GM19463 (cell line): ENCODE data around the gene FAM20C.
"Not testable (repeated sequence)": the region's sequence is repeated elsewhere in the genome, so short reads cannot be mapped to it uniquely, and the experiment has no call there.

Source experiments
- ATAC-seq: cut with Tn5 transposase; IDR thresholded peaks from one replicate; pipeline ENCODE4 v1.9.1; 2021; ENCODE audit warnings: mild to moderate bottlenecking, moderate library complexity; ENCODE audit not compliant: unreplicated experiment

FAM20C gene

DNA sequence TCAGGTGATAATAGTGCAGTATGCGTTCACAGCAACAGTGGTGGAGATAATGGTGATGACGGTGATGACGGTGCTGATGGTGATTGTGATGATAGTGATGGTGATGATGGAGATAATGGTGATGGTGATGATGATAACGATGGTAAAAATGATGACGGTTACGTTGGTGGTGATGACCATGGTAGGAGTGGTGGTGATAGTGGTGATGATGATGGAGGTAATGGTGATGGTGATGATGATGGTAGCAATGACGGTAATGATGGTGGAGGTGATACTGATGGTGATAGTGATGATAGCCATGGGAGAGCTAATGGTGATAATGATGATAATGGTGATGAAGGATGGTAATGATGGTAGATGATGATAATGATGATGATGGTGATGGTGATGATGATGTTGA, 45.0 kb downstream of the FAM20C start:
- ATAC-seq, result no peak

DNA sequence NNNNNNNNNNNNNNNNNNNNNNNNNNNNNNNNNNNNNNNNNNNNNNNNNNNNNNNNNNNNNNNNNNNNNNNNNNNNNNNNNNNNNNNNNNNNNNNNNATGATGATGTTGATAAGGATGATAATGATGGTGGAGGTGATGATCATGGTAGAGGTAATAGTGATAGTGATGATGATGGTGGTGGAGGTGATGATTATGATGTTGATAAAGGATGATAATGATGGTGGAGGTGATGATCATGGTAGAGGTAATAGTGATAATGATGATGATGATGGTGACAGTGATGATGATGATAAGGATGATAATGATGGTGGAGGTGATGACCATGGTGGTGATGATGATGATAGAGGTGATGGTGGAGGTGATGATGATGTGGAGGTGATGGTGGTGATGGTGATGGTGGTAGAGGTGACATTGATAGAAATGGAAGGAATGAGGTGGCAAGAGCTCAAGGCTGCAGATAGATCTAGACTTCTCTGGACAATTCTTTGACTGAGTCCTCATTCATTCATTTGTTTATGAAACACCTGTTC, 47.8 kb downstream of the FAM20C start:
- ATAC-seq, result no peak

- no peak for ATAC-seq
These were observed 48.6 kb downstream of the FAM20C start for GRCh38 chr7:240887-241421.

- no peak for ATAC-seq
These were observed 49.1 kb downstream of the FAM20C start for GRCh38 chr7:241513-241912.

- ATAC-seq, result not testable (repeated sequence)
These were observed 50.6 kb downstream of the FAM20C start for GRCh38 chr7:242826-243579.

DNA sequence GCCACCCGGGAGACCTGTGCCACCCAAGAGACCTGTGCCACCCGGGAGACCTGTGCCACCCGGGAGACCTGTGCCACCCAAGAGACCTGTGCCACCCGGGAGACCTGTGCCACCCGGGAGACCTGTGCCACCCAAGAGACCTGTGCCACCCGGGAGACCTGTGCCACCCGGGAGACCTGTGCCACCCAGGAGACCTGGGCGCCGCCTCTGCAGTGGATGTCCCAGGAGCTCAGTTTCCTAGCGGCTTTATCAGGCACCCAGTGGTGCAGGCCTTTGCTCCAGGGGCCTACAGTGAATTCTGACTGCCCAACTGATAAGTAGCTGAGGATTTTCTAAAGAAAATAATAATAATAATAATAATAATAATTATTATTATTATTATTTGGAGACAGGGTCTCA, 51.2 kb downstream of the FAM20C start:
- not testable (repeated sequence) for ATAC-seq

GRCh38 chr7:244974-245373, 52.6 kb downstream of the FAM20C start:
- no peak for ATAC-seq

DNA sequence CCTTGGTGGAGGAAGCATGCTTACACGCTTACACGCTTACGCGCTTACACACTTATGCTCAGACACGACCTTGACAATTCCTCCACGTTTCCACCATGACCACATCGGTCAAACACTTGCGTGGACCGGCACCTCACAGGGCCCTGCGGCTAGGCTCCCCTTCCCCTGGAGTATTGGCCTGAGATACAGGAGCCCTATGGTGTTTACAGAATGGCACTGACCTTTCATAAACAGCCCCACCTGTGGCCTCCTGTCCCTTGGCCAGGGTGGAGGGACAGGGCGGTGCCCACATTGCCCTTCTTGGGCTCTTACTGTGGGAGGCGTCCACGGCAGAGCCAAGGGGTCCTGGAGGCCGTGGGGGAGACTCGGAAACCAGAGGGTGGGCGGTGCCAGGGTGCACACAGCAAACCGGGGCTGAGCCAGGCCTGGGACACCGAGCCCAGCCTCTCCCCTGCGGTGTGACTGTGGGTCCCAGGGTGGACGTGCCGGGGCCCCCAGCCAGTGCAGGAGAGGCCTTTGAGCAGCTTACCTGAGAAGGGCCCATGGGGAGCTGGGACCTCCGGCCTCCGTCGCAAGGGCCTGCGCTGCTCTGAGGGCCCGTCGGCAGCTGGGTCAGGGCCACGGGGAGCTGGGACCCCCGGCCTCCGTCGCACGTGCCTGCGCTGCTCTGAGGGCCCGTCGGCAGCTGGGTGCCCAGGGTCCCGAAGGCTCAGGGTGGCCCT, 53.4 kb downstream of the FAM20C start:
- ATAC-seq, result no peak

DNA sequence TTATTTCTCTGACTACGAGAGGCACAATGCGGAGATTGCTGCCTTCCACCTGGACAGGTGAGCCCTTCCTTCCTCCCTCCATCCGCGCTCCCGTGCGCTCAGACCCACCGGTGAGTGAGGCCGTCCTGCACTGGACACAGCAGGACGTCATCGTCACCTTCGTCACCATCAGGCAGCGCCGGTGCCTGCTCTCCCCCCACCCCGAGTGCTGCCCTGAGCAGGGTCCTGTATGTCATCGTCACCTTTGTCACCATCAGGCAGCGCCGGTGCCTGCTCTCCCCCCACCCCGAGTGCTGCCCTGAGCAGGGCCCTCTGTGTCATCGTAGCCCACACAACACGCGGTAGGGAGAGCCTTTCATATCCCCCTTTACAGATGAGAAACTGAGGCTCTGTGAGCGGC, 54.1 kb downstream of the FAM20C start:
- no peak for ATAC-seq

DNA sequence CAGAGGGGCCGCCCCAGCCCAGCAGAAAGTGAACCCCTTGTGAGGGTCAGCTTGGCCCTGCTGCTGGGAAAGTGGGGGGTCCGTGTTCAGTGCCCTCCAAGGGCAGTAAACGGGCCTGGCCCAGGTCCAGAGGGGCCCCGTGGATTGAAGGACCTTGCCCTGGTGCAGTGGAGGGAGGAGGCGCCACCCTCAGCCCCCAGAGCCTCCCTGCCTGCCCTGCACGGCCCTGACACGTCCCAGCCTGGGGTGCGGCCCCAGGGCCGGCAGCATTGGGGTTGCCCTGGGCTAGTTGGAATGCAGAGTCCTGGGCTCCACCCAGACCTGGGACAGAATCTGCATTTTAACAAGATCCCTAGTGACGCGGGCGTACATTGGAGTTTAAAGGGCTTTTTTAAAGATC, 54.8 kb downstream of the FAM20C start:
- no peak for ATAC-seq

- no peak for ATAC-seq
These were observed 55.3 kb downstream of the FAM20C start for GRCh38 chr7:247636-248035.

DNA sequence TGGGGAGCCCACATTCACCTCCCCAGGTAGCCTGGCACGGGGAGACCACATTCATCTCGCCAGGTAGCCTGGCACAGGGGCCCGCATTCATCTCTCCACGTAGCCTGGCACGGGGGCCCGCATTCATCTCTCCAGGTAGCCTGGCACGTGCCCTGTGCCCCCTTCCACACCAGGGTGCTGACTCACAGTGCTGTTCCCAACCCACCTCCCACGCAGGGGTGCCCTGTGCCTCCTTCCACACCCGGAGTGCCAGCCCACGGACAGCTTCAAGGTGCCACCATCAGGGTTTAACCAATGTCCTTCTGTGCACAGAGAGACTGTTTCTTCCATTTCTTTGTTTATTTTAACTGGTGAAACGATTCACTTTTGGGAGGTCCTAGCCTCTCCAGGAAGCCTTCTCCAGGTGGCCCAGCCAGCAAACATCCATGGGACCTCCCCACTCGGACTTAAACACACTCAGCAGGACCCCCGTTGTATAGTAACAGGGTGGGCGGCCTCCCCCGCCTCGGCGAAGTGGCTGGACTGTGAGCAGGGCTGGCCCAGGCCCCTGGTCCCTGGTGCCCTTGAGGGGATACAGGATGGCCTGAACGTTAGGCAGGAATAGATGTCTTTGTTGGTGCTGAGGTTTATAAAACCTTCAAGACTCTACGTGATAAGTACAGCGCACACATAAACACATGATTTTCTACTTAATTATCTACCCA, 56.5 kb downstream of the FAM20C start:
- no peak for ATAC-seq

GRCh38 chr7:249989-250388, 57.6 kb downstream of the FAM20C start:
- ATAC-seq, result no peak

DNA sequence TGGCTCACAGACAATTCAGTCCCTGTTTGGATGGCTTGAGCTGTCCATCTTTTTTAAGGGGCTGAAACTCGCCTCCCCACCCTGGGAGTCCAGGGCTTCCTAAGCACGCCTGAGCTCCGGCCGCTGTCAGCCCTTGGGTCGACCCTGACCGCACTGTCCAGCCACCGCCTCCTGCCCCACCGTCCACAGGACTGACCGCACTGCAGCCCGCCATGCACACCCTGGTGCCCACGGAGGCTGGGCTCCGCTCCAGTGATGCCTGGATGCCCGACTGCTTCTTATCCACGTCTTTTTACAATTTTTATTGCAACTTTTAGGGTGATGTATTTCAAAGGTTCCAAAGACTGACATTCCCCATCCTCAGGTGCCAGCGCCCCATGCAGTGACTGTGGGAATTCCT, 58.2 kb downstream of the FAM20C start:
- ATAC-seq, result no peak

- no peak for ATAC-seq
These were observed 58.6 kb downstream of the FAM20C start for GRCh38 chr7:251005-251404.

- ATAC-seq, result no peak
These were observed 59.2 kb downstream of the FAM20C start for GRCh38 chr7:251446-252175.

DNA sequence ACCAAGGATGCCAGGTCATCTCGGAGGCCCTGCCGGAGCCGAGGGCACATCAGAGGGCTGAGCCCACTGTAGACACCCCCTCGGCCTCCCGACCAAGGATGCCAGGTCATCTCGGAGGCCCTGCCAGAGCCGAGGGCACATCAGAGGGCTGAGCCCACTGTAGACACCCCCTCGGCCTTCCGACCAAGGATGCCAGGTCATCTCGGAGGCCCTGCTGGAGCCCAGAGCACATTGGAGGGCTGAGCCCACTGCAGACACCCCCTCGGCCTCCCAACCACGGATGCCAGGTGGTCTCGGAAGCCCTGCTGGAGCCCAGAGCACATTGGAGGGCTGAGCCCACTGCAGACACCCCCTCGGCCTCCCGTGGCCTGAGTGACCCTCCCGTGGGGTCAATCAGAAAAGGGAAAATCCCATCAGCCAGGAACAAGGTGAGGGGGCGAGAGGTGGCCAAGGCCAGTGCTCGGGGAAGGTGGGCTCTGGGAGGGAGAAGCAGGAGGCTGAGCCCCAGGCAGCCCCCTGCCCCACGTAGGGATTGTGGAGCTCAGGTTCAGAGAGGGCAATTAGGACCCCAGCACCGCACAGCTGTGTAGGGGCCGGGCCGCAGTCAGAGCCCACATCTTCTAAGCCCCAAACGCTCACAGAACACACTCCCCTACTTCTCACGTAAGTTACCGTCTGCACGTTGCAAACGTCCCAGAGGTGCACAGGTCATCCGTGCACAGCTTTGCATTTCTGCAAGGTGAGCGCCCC, 60.0 kb downstream of the FAM20C start:
- no peak for ATAC-seq

- ATAC-seq, result no peak
These were observed 60.6 kb downstream of the FAM20C start for GRCh38 chr7:252981-253380.

GRCh38 chr7:253581-254336, 61.4 kb downstream of the FAM20C start:
- ATAC-seq, result no peak
